H1 (cell line): ENCODE measurements around the gene NOVA1. TPM values are rescaled to one million over a fixed set of nuclear protein-coding genes. Genes with fewer than 3 reads are reported as not detected.

Experiments
- CTCF ChIA-PET: fragments of 300-600 bp; sonication (Branson Sonifier 250); formaldehyde crosslinking; loops from one replicate; lab custom pipeline; 2021; ENCODE audit not compliant: partially characterized antibody; lab: Charles Lee
- POLR2A ChIA-PET: fragments of 300-600 bp; sonication (Branson Sonifier 250); formaldehyde crosslinking; loops from one replicate; lab custom pipeline; 2021; ENCODE audit warnings: inconsistent platforms; ENCODE audit not compliant: partially characterized antibody; lab: Charles Lee
- DNase-seq, 2 experiments: peaks; one replicate each; pipeline versions ENCODE4 v3.0.0 to v3.0.0-alpha.2; 2010 to 2022; ENCODE audit warnings: low spot score in 2 of 2, low read depth in 1 of 2, mixed read lengths in 1 of 2
- FAIRE-seq: peaks from 2 replicates; lab custom pipeline; 2011; peaks lifted over from hg19 to GRCh38; lab: Jason Lieb, UNC
- H2AFZ ChIP-seq: 2 replicates; pipeline ENCODE4 v1.8.1; 2012; ENCODE audit warnings: low read length, inconsistent platforms
- H2AK5ac ChIP-seq: 2 replicates; pipeline ENCODE4 v1.6.1; 2013; ENCODE audit warnings: low read depth, low read length
- H2BK120ac ChIP-seq: replicated peaks from 2 replicates; pipeline ENCODE3; 2013; ENCODE audit warnings: low read depth, low read length, inconsistent platforms
- H2BK12ac ChIP-seq: 2 replicates; pipeline ENCODE4 v1.6.1; 2013; ENCODE audit warnings: low read depth, low read length
- H2BK15ac ChIP-seq: 2 replicates; pipeline ENCODE4 v1.6.1; 2013; ENCODE audit warnings: low read length
- H2BK20ac ChIP-seq: 2 replicates; pipeline ENCODE4 v1.6.1; 2013; ENCODE audit warnings: low read length
- H2BK5ac ChIP-seq: 2 replicates; pipeline ENCODE4 v1.6.1; 2013; ENCODE audit warnings: low read depth, low read length
- H3K14ac ChIP-seq: 2 replicates; pipeline ENCODE4 v1.6.1; 2013; ENCODE audit warnings: inconsistent platforms; ENCODE audit not compliant: insufficient read length
- H3K18ac ChIP-seq: 2 replicates; pipeline ENCODE4 v1.6.1; 2013; ENCODE audit warnings: low read length; ENCODE audit errors: extremely low read depth
- H3K23ac ChIP-seq: 2 replicates; pipeline ENCODE4 v1.6.1; 2013; ENCODE audit warnings: inconsistent platforms; ENCODE audit not compliant: insufficient read length
- H3K23me2 ChIP-seq: 2 replicates; pipeline ENCODE4 v1.6.1; 2013; ENCODE audit warnings: low read depth, low read length
- H3K27ac ChIP-seq: 2 replicates; pipeline ENCODE4 v1.6.1; 2011; ENCODE audit warnings: low read depth, low read length, inconsistent platforms
- H3K27me3 ChIP-seq, 4 experiments: replicated peaks in 1 of 4; 1 replicate in 1 of 4; 2 replicates in 3 of 4; pipeline versions ENCODE4 v1.6.1 to v1.8.1; 2011 to 2013; ENCODE audit warnings: low read length in 3 of 4, mild to moderate bottlenecking in 3 of 4, inconsistent platforms in 2 of 4, mixed read lengths in 2 of 4, moderate library complexity in 1 of 4; ENCODE audit not compliant: control insufficient read depth in 3 of 4, insufficient read depth in 3 of 4; ENCODE audit errors: extremely low read depth in 1 of 4
- H3K36me3 ChIP-seq, 4 experiments: 2 replicates each; pipeline versions ENCODE4 v1.6.1 to v1.8.1; 2011 to 2013; ENCODE audit warnings: mild to moderate bottlenecking in 4 of 4, low read length in 3 of 4, moderate library complexity in 2 of 4, control low read depth in 1 of 4, inconsistent platforms in 1 of 4; ENCODE audit not compliant: insufficient read depth in 4 of 4, control insufficient read depth in 2 of 4
- H3K4ac ChIP-seq: replicated peaks from 2 replicates; pipeline ENCODE3; 2013; ENCODE audit warnings: low read length, low read depth, mixed read lengths, inconsistent platforms; ENCODE audit not compliant: insufficient read length
- H3K4me1 ChIP-seq, 4 experiments: replicated peaks in 1 of 4; 1 replicate in 1 of 4; 2 replicates in 3 of 4; pipeline versions ENCODE4 v1.6.1 to v1.8.1; 2011 to 2013; ENCODE audit warnings: low read length in 3 of 4, inconsistent platforms in 2 of 4, mixed read lengths in 1 of 4; ENCODE audit not compliant: insufficient read depth in 4 of 4, control insufficient read depth in 3 of 4
- H3K4me2 ChIP-seq, 2 experiments: 2 replicates each; pipeline versions ENCODE4 v1.6.1 to v1.8.1; 2011 to 2013; ENCODE audit warnings: low read depth in 2 of 2, low read length in 2 of 2, control low read depth in 1 of 2, inconsistent platforms in 1 of 2, mild to moderate bottlenecking in 1 of 2; ENCODE audit not compliant: insufficient read depth in 1 of 2
- H3K4me3 ChIP-seq, 4 experiments: fragments of 200-600, 300-600 bp in 1 of 4; sonication (generic), shearing (Covaris generic), sonication (Bioruptor Twin) in 1 of 4; 2 replicates each; pipeline versions ENCODE4 v1.5.1 to v1.8.1; 2011 to 2016; ENCODE audit warnings: low read length in 4 of 4, low read depth in 3 of 4, control low read depth in 2 of 4, inconsistent platforms in 2 of 4, mild to moderate bottlenecking in 2 of 4, mixed read lengths in 1 of 4, moderate library complexity in 1 of 4; ENCODE audit not compliant: insufficient read depth in 2 of 4; ENCODE audit errors: extremely low read depth in 1 of 4
- H3K56ac ChIP-seq: replicated peaks from 2 replicates; pipeline ENCODE3; 2013; ENCODE audit warnings: low read depth, mild to moderate bottlenecking, mixed read lengths, low read length, inconsistent platforms; ENCODE audit not compliant: insufficient read length
- H3K79me1 ChIP-seq: 2 replicates; pipeline ENCODE4 v1.6.1; 2013; ENCODE audit warnings: low read depth, low read length, control low read depth
- H3K79me2 ChIP-seq, 2 experiments: 2 replicates each; pipeline versions ENCODE4 v1.6.1 to v1.8.1; 2012 to 2013; ENCODE audit warnings: low read length in 2 of 2, mild to moderate bottlenecking in 2 of 2, inconsistent platforms in 1 of 2; ENCODE audit not compliant: insufficient read depth in 2 of 2, control insufficient read depth in 1 of 2
- H3K9ac ChIP-seq, 4 experiments: replicated peaks in 1 of 4; 1 replicate in 1 of 4; 2 replicates in 3 of 4; pipeline versions ENCODE4 v1.6.1 to v1.8.1; 2011 to 2013; ENCODE audit warnings: low read depth in 3 of 4, low read length in 3 of 4, control low read depth in 2 of 4, mild to moderate bottlenecking in 2 of 4, moderate library complexity in 2 of 4, inconsistent platforms in 1 of 4; ENCODE audit errors: extremely low read depth in 1 of 4
- H3K9me3 ChIP-seq, 2 experiments: 2 replicates each; pipeline versions ENCODE4 v1.6.1 to v1.8.1; 2012 to 2013; ENCODE audit warnings: mild to moderate bottlenecking in 2 of 2, moderate library complexity in 2 of 2, control low read depth in 1 of 2, inconsistent platforms in 1 of 2, low read depth in 1 of 2, low read length in 1 of 2, mixed read lengths in 1 of 2; ENCODE audit not compliant: insufficient read depth in 2 of 2
- H4K20me1 ChIP-seq, 2 experiments: replicated peaks in 1 of 2; 2 replicates each; pipeline versions ENCODE3 to v1.8.1; 2011 to 2013; ENCODE audit warnings: inconsistent platforms in 2 of 2, low read length in 2 of 2, mild to moderate bottlenecking in 1 of 2; ENCODE audit not compliant: insufficient read depth in 2 of 2, control insufficient read depth in 1 of 2
- H4K5ac ChIP-seq: 2 replicates; pipeline ENCODE4 v1.6.1; 2013; ENCODE audit warnings: low read length, low read depth, mixed read lengths, inconsistent platforms; ENCODE audit not compliant: insufficient read length
- H4K8ac ChIP-seq: 2 replicates; pipeline ENCODE4 v1.8.0; 2013; ENCODE audit warnings: mild to moderate bottlenecking, moderate library complexity, low read length, inconsistent platforms; ENCODE audit not compliant: insufficient read depth; ENCODE audit errors: extremely low read depth
- H4K91ac ChIP-seq: replicated peaks from 2 replicates; pipeline ENCODE3; 2013; ENCODE audit warnings: low read length, mixed read lengths, inconsistent platforms; ENCODE audit not compliant: insufficient read length
- HDAC6 ChIP-seq: IDR thresholded peaks from one replicate; pipeline ENCODE4 v1.7.1; 2012; ENCODE audit warnings: low read depth, mild to moderate bottlenecking, inconsistent platforms, low read length, moderate library complexity
- polyA plus RNA-seq, 7 experiments: library from polyadenylated mRNA; depleted of rRNA in 3 of 7; stranded (reverse) in 5 of 7; unstranded in 2 of 7; fragments of >200 nt in 5 of 7; fragments of 200-250 nt in 2 of 7; gene quantifications; 1 replicate in 5 of 7; 2 replicates in 1 of 7; 4 replicates in 1 of 7; pipeline versions ENCODE4 v1.2.1 to v1.2.3, GENCODE V29; 2011 to 2013; ENCODE audit warnings: missing spikeins in 2 of 7, mixed read lengths in 2 of 7
- total RNA-seq: library from RNA; stranded (reverse); fragmentation: NEBNext Ultra II Directional; extraction: Animal tissue kit (Norgen Biotek cat#: 25700); gene quantifications from 2 replicates; pipeline ENCODE4 v1.2.1, GENCODE V29; 2021

NOVA1 gene
- total and polyA plus RNA-seq, 2 of the 8 experiments (the other 6 are each of a cell fraction or from before 2014, with no cell fraction given): 6.8 to 12.7 TPM

DNA sequence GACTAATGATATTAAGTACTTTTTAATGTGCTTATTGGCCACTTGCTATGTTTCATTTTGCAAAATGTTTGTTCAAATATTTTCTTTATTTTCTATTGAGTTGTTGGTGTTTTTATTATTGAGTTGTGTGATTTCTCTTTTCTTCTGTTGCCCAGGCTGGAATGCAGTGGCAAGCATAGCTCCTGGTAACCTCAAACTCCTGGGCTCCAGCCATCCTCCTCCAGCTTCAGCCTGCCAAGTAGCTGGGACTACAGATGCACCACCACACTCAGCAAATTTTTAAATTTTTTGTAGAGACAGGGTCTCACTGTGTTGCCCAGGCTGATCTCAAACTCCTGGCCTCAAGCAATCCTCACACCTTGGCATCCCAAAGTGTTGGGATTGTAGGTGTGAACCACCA lies 199.2 kb downstream of the NOVA1 start:
- no peak overlapping the region for H3K18ac ChIP-seq
- no peak for FAIRE-seq
- no peak overlapping the region for H3K27ac ChIP-seq
- no peaks in the 10 kb centered on the region for H3K27me3 ChIP-seq
- H3K4me1 ChIP-seq: peaks cover 0 to 5% (median 3%) of the 10 kb centered on the region in 4 experiments; a peak in 3 of 7 replicates
- H2BK5ac ChIP-seq: no peak overlapping the region
- H3K9ac ChIP-seq: no peak overlapping the region
- H3K79me2 ChIP-seq: no peaks in the 10 kb centered on the region
- ChIA-PET POLR2A (no interaction called here), CTCF (interaction anchor here (0.8 to 1.2 kb wide), 2 partner anchors 122 to 332 kb away, joined by 4 read pairs; no protein-coding TSS in a partner anchor)
- no peak overlapping the region for H2AK5ac ChIP-seq
- H2BK15ac ChIP-seq: no peak overlapping the region
- no peaks in the 10 kb centered on the region for H4K20me1 ChIP-seq
- no peak overlapping the region for H4K91ac ChIP-seq
- no peak overlapping the region for H3K56ac ChIP-seq
- H3K79me1 ChIP-seq: no peaks in the 10 kb centered on the region
- H2BK20ac ChIP-seq: no peak overlapping the region
- H2AFZ ChIP-seq: no peak overlapping the region
- H2BK12ac ChIP-seq: no peak overlapping the region
- H3K4ac ChIP-seq: no peak overlapping the region
- H3K4me2 ChIP-seq: no peak overlapping the region
- no peaks in the 10 kb centered on the region for H3K23me2 ChIP-seq
- no peak overlapping the region for H3K23ac ChIP-seq
- H2BK120ac ChIP-seq: no peak overlapping the region
- no peak for DNase-seq
- H3K9me3 ChIP-seq: no peaks in the 10 kb centered on the region
- no peak for TF ChIP-seq HDAC6
- TF ChIP-seq, all 59 proteins: peak for 0
- Histone ChIP-seq H3K14ac (no peak overlapping the region), H3K4me3 (no peak overlapping the region), H4K5ac (no peak overlapping the region), H4K8ac (no peak overlapping the region), H3K36me3 (no peaks in the 10 kb centered on the region)
